Measurements from ENCODE around the gene GPX4.

- no peak for TF ChIP-seq CTCF (conservative IDR thresholded peaks at IDR 0.05; ENCODE audit: low read length)
- TF ChIP-seq EZH2phosphoT487 (IDR thresholded peaks at IDR 0.05; ENCODE audit: borderline replicate concordance, low read depth, low read length): no peak
Observed at GRCh38 chr19:1136201-1136600, 32.4 kb downstream of the GPX4 start.

All from OCI-LY7 (cell line).